ENCODE results near the gene CAV3. TPM values are rescaled to one million over a fixed set of nuclear protein-coding genes. Genes with fewer than 3 reads are reported as not detected.

The CAV3 gene
- polyA plus RNA-seq, 3 donors, result not detected

DNA sequence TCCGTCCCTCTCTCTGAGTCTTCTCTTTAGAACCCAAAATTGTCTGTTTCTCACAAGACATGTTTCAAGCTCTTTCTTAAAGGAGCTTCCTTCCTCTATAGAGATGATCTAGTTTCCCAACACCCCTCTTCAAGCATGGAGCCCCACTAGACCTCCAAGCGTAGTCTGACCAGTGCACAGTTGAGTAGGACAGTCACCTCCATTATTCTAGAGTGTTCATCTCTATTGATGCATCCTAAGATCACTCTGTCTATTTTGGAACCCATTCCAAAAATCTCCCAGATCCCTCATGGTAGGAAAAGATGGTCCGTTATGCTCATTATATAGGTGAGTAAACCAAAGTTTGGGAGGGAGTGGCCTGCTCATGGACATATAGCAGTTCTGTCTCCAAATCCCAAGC, 4.1 kb upstream of the CAV3 start:
- Histone ChIP-seq H3K4me2 (replicated peaks; ENCODE audit: extremely low read depth, low read length, poor library complexity, severe bottlenecking) (no peak overlapping the region), H3K4me1 (ENCODE audit: control insufficient read depth in 1 of 2, insufficient read depth in 2 of 2, low read length in 2 of 2) (no peaks in the 10 kb centered on the region), H2AFZ (ENCODE audit: insufficient read depth, low read depth, low read length, poor library complexity, severe bottlenecking) (no peak overlapping the region), H3K9ac (ENCODE audit: insufficient read depth, low read length, poor library complexity, severe bottlenecking) (no peak overlapping the region), H3K4me3 (replicated peaks in 1 of 3; ENCODE audit: low read depth in 2 of 3, low read length in 3 of 3) (no peak overlapping the region), H3K9me3 (replicated peaks in 1 of 2; ENCODE audit: control insufficient read depth in 1 of 2, insufficient read depth in 1 of 2, low read length in 2 of 2) (peaks cover 0 to 7% of the 10 kb centered on the region in 2 donors), H3K36me3 (replicated peaks in 1 of 2; ENCODE audit: control insufficient read depth in 1 of 2, insufficient read depth in 2 of 2, low read length in 2 of 2) (no peaks in the 10 kb centered on the region), H3K27me3 (ENCODE audit: control insufficient read depth in 2 of 2, insufficient read depth in 2 of 2, low read length in 2 of 2) (no peaks in the 10 kb centered on the region), H3K79me2 (ENCODE audit: insufficient read depth, low read length) (no peaks in the 10 kb centered on the region), H3K27ac (ENCODE audit: low read depth in 1 of 2, low read length in 2 of 2) (no peak overlapping the region), H4K20me1 (ENCODE audit: insufficient read depth, low read length) (no peaks in the 10 kb centered on the region)
- Mint-ChIP-seq H3K27me3 (ENCODE audit: low read depth in 3 of 3) (peaks cover 2 to 5% (median 3%) of the 10 kb centered on the region in 3 donors), H3K36me3 (no peaks in the 10 kb centered on the region), H3K4me3 (no peak overlapping the region), H3K4me1 (no peaks in the 10 kb centered on the region), H3K27ac (no peak overlapping the region), H3K9me3 (peaks cover 3 to 17% (median 8%) of the 10 kb centered on the region in 7 donors)
- intact Hi-C loops (cut with micrococcal nuclease), result no loop called here
- TF ChIP-seq CTCF (IDR thresholded peaks at IDR 0.05), result no peak
- 100% methylated on average over 1 of the region's 3 CpGs for WGBS (ENCODE audit: insufficient coverage)
- no peak for DNase-seq

GRCh38 chr3:8730656-8731055, 2.9 kb upstream of the CAV3 start:
- no peaks in the 10 kb centered on the region for H4K20me1 ChIP-seq (ENCODE audit: insufficient read depth, low read length)
- no peak overlapping the region for H3K4me2 ChIP-seq (replicated peaks; ENCODE audit: extremely low read depth, low read length, poor library complexity, severe bottlenecking)
- no peak overlapping the region for H3K9ac ChIP-seq (ENCODE audit: insufficient read depth, low read length, poor library complexity, severe bottlenecking)
- Mint-ChIP-seq H3K4me3 (no peak overlapping the region), H3K27me3 (ENCODE audit: low read depth in 3 of 3) (peaks cover 2 to 5% (median 2%) of the 10 kb centered on the region in 3 donors), H3K9me3 (peaks cover 1 to 16% (median 7%) of the 10 kb centered on the region in 7 donors), H3K27ac (no peak overlapping the region), H3K36me3 (no peaks in the 10 kb centered on the region), H3K4me1 (no peaks in the 10 kb centered on the region)
- no CpG with 5 or more reads among the region's 3 CpGs for WGBS (ENCODE audit: insufficient coverage)
- no peak overlapping the region for H2AFZ ChIP-seq (ENCODE audit: insufficient read depth, low read depth, low read length, poor library complexity, severe bottlenecking)
- H3K9me3 ChIP-seq (replicated peaks in 1 of 2; ENCODE audit: control insufficient read depth in 1 of 2, insufficient read depth in 1 of 2, low read length in 2 of 2), result peaks cover 0 to 7% of the 10 kb centered on the region in 2 donors
- intact Hi-C loops (cut with micrococcal nuclease), result no loop called here
- H3K27ac ChIP-seq (ENCODE audit: low read depth in 1 of 2, low read length in 2 of 2), result no peak overlapping the region
- no peaks in the 10 kb centered on the region for H3K79me2 ChIP-seq (ENCODE audit: insufficient read depth, low read length)
- TF ChIP-seq CTCF (IDR thresholded peaks at IDR 0.05), result no peak
- H3K36me3 ChIP-seq (replicated peaks in 1 of 2; ENCODE audit: control insufficient read depth in 1 of 2, insufficient read depth in 2 of 2, low read length in 2 of 2), result no peaks in the 10 kb centered on the region
- no peaks in the 10 kb centered on the region for H3K27me3 ChIP-seq (ENCODE audit: control insufficient read depth in 2 of 2, insufficient read depth in 2 of 2, low read length in 2 of 2)
- no peak overlapping the region for H3K4me3 ChIP-seq (replicated peaks in 1 of 3; ENCODE audit: low read depth in 2 of 3, low read length in 3 of 3)
- no peaks in the 10 kb centered on the region for H3K4me1 ChIP-seq (ENCODE audit: control insufficient read depth in 1 of 2, insufficient read depth in 2 of 2, low read length in 2 of 2)
- DNase-seq, result no peak

Measured in CD14-positive monocyte (primary cell).